ENCODE results near the gene KCNAB2.

The KCNAB2 gene

DNA sequence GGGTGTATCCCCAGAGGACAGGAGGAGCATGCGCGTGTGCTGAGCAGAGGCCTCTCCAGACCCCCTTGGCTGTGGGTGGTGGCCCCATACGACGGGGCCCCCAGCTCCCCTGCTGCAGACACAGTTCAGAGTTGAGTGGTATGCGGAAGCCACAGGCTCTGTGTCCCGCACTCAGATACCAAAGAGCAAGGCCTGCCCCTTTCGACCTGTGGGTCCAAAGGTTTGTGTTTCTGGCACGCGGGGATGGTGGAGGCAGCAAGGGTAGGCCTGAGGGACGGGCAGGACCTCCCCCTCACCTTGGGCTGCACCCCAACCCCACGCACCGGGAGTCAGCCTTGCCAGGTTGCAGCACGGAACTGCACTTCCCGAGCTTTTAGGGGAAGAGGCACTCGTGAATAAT lies at the start of gene KCNAB2:
Gene KCNAB2 (plus strand): TSS at position 328 of the 400 bp plus-strand sequence. CDS start 5,649 bp downstream, outside the sequence.
- no peak for DNase-seq

DNA sequence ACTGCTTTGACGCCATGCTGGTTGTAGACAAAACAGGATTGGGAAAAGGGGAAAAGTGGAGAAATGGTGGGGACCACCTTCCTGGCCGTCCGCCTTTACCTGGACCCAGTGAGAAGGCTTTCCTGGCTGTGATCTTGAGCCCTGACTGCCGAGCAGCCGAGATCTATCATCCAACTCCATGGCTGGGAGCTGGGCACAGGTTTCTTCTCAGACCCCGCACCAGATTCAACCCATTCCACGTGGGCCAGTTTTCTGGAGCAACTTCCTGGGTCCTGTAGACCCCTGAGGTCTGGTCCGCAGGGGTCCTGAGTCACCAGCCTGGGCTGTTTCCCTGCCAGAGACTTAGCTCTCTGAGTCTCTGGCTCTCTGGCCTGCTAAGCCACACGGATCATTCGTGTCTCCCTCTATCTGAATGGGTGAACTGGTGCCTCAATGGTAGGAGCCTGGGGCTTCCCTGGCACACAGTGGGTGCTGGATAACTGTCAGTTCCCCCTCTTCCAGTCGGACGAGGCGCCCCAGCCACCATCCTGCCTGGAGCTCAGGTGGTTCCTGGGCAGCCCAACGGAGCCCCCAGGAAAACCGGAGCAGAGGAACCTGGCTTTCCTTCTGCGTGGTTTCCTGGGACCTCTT lies 48.9 kb upstream of the KCNAB2 start:
- no peak for DNase-seq

DNA sequence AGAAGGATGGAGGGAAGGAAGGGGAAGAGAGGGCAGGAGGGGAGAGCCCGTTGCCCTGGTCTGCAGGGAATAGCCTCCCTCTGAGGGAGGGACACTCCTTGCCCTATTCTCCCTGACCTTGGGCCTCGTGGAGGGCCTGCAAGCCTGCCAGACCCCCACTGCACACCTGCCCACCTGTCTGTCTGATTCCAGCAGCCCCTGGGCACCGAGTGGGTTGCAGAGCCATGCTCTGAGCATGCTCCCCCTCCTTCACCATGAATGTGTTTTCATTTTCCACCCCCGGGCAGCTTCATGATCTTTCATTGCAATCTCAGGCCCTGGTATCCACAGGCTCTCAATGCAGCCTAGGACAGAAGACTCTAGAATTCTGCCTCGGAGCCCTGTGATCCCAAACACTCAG lies 48.4 kb upstream of the KCNAB2 start:
- no peak for DNase-seq

DNA sequence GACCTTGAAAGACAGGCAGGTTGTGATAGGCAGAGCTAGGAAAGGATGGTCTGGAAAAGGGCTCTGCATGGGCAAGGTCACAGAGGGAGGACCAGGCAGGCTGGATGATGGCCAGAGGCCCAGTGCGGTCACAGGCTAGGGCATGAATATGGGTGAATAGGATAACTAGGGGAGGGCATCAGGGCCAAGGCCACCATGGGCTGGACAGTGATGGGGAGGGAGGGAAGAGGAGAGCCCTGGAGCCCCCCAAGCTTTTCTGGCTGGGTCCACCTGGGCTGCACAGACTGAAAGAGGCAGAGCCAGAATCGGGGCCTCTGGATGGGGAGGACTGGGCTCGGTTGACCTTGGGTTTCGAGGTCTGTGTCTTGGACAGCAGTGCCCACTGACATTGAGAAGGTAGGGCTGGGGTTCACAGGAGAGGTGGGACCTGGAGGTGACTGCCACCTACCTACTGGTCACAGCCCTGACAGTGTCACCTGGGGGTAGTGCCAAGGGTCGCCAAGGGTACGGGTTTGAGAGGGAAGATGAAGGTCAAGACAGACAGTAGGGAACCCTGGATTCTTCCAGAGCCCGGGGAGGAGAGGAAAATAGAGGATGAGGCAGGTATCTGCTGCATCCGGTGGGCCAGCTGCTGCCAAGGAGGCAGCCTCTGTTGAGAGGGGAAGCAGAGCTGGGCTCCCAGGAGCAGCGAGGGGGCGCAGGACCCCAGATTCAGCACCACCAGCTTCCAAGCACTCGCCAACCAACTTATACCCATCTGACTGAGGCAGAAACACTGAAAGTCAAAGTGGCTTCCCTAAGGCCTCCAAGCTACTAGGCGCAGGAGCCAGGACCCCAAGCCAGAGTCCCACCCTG lies 47.4 kb upstream of the KCNAB2 start:
- no peak for DNase-seq

DNA sequence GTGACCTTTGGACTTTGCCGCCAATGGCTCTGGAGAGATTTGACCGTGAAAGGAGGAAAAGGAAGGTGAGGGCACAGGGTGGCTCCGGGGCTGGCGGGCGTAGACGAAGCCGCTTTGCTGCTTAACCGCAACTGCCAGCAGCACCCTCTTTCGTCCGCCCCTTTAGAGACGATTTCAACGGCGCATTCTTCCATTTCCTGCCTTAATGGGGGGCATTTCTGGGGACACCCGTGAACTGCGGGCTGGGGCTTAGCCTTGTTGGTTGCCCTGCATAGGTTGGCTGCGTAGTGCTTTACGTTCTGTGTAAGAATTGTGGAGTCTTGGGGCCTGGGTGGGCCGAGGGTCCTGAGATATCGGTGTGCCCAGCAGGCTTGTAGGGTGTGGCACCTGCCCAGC lies 46.8 kb upstream of the KCNAB2 start:
- no peak for DNase-seq

DNA sequence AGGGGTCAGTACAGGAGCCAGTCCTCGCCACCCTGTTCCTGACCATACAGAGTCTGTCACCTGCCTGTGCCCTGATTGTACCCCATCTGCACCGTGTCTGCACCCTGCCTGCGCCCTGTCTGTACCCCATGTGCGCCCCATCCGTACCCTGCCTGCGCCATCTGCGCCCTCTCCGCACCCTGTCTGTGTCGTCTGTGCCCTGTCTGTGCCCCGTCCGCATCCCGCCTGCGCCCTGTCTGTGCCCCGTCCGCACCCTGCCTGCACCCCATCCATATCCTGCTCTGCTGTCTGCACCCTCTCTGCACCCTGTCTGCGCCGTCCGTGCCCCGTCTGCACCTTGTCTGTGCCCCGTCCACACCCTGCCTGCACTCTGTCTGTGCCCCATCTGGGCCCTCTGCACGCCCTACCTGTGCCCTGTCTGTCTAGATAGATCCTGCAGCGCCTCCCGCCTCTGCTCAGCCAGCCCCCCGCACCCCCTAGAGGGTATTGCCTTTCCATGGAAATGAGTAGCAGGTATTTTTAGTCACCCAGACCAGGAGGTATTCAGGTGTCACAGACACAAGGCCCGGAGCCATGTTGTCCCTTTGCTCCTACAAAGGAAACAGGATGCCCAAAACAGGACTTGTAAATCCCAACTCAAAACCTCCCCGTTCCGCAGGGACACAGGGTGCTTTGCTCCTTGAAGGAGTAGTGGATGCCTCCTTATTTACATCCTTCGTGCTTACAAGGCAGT lies 45.8 kb upstream of the KCNAB2 start:
- no peak for DNase-seq

DNA sequence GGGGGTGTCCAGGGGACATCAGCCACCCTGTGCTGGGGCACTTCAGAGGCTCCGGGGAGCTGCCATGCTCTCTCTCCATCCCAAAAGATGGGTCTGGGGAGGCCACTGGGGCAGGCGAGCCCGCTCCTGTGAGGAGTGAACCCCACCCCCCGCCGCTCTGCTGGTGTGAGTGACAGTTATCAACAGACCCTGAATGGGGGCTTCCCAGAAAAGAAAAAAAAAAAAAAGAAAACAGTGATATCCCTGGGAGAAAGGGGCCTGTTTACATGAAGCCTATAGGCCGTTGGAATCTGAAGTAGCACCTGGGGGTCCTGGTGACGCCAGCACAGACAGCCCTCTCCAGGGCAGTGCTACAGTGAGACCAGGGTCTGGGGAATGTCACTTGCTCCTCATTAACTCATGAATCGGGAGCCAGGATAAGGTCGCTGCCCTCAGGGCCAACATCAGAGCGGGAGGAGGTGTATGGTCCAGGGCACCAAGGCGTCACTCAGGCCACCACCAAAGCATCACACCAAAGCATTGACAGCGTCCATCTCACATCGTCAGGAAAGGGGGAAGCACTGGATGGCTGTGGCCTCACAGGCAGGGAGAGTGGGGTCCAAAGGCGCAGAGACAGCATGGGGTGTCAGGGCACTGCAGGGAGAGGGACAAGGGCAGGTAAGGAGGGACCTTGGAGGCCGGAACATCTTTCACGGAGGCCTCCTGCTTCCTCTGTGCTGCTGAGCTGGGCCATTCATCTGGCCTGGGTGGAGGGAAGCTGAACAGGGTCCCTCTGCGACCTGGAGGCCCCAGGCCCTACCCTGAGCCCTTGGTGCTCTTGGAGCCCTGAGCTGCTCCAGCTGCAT lies 45.0 kb upstream of the KCNAB2 start:
- no peak for DNase-seq

DNA sequence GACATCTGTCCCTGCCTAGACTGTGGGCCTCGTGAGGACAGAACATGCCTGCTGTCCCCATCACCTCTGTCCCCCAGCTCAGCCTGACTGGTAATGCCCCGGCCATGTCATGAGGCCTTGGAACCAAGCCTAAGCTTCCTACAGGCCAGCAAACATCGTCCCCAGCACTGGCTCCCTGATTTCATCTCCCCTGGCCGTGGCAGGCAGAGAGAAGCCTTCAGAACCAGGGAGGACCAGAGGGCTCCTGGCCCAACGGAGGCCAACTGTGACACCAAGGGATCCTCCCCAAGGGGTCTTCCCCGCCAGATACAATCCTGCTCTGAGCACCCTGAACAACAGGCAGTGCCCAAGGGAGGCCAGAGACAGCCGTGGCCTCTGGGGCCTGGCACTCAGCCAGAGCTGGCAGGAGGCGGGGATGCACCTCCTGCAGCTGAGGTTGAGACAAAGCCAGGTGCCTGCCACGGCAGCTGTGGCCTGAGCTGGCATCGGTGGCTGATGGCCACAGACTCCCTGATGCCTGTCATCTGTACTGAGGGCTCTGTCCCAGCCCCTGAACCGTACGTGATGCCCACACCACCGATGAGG lies 43.6 kb upstream of the KCNAB2 start:
- peak; percentile 91 for DNase-seq

DNA sequence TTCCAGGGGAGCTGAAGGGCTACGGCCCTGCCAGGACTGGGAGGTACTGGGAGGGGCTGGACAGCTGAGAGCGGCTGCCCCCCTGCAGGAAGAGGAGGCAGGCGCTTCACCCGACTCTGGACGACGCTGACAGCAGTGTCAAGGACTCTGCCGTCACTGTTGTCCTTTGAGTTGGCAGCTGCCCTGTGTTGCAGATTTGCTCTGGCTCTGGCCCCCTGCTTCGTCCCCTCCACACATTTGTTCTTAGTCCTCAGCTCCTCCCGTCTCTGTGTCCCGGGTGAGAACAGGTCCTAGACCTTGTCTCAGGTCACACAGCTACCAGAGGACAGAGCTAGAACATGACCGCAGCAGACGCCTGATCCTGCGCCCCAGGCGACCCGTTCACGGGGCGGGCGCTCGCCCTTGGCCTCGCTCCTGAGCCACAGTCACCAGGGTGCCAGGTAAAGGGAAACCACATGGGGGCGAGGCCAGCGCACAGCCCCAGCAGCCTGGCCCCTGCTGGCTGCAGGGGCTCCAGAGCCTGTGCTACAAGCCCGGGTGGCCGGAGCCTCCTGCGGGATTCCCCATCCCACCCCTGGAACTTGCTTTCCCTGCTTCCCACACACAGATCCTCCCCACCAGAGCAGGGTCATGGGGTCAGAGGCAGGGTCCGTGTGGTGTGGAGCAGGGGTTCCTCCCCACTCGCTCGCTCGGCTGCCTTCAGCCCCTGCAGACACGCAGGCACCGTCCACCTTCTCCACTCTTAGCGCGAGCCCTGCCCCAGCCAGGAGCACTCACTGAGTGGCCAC lies 42.8 kb upstream of the KCNAB2 start:
- peak; percentile 89 for DNase-seq

DNA sequence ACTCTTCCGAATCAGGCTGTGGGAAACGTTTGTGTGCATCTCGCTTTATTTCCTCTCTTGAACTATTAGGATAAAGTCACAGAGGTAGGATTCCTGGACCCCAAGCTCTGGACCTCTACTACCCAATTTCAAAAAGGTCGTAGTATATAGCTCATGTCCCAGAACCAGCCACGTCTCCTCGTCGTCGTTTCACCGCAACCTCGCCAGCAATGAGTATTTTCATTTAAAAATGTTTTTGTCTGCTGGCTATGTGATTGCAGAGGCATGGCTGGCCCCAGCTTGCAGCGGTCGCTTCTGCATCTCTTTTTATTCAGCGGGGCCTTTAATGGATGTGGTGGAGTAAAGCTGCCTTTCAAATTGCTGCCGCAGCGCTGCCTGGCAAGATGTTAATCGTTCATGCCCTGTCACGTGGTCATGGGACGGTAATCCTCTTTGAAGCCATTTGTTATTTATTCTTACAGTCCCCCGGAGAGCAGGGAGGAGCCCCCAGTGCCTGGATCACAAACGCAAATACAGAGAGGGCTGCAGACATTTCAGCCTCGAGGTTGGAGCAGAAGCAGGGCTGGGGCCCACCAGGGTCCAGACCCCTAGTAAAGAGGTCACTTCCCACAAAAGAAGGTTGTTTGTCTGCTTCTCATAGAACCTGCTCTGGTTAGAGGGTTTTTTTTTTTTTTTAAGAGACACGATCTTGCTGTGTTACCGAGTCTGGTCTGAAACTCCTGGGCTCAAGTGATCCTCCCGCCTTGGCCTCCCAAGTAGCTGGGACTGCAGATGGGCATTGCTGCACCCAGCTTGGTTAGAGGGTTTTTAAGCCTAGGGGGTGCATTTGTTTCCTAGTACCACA lies 41.9 kb upstream of the KCNAB2 start:
- peak; percentile 97 for DNase-seq

DNA sequence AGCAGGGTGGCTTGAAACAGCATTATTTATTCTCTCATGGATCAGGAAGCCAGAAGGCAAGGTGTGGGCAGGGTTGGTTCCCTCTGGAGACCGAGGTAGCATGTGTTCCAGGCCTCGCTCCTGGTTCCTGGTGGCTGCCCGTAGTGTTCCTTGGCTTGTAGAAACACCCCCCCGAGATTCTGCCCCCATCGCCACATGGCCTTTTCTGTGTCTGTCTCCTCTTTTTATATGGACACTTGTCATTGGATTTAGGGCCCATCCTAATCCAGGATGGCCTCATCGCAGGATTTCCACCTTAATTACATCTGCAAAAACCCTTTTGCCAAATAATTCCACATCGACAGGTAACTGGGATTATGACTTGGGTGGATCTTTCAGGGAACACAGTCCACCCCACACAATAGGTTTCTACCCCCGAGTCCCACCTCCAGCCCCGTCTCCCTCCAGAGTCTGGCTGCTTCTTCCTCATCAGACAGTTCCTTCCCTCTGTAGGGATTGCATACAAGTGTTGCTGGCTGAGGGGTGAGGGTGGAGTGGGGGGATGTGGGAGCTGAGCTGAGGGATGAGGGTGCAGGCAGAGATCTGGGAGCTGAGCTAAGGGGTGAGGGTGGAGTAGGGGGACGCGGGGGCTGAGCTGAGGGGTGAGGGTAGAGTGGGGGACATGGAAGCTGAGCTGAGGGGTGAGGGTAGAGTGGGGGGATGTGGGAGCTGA lies 41.1 kb upstream of the KCNAB2 start:
- DNase-seq = no peak

DNA sequence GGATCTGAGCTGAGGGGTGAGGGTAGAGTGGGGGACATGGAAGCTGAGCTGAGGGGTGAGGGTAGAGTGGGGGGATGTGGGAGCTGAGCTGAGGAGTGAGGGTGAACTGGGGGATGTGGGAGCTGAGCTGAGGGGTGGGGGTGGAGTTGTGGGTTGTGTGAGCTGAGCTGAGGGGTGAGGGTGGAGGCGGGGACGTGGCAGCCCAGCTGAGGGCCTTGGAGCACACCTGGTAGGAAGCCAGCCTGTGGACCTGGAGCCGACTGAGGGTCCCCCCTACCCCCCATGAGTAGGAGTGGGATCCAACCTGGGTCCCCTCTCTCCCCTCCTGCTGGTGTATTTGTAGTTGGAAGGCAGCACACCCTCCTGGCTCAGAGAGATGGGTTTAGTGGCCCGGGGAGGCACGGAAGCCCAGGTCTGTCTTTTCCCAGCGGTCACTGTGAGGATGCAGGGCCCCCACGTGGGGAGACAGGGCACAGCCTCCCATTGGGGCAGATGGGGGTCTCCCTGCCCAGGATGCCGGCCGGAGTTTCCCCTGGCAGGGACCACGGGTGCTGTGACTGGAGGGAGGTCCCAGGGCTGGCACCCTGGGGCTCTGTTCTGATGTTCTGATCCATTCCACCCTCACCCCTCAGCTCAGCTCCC lies 40.3 kb upstream of the KCNAB2 start:
- no peak for DNase-seq

DNA sequence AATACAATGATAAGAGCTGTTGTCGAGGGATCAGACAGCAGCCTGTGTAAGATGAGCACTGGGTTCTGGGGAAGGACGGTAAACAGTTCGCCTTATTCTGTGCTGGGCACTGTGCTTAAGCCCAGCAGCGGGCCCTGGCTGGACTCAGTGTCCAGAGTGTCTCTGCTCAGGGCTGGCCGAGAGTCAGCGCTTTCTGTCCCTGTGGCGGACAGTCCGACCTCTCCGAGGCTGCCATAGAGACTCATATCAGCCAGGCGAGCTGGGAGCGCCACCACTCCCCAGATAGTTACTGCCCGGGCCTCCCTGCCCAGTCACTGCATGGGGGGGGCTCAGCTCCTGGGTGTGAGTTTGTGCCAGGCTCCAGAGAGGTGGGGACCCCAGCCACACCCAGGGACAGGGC lies 38.8 kb upstream of the KCNAB2 start:
- no peak for DNase-seq

DNA sequence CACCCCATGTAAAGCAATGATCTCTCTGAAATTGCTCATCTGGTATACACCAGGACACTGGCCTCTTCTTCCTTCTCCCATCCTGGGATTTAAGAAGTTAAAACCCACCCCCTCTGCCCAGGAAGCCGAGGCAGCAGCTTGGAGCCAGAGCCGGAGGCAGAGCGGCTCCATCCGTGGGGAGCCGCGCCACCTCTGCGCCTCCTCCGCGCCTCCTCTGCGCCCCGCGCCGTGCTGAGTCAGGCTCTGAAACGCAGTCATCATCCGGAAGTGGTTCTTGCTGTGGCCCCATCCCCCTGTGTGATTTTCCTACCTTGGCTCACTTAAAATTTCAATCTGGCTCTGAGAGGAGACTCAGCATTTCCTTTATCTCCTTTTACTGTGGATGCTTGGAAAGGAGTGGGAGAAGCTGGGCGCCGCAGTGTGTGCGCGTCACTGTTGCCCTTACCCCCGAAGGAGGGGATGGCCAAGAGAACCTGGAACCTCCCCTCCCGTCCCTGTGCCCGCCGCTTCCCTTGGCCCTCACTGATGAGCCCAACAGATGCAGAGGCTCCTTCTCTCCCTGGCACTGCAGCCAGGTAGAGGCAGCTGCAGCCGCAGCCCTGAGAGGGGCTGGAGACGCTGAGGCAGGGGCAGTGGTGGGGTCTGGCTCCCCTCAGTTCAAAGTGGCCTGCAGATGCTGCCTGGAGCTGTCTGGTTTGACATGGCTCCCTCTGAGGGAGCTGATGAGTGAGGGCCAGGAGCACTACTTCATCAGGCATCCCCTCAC lies 38.2 kb upstream of the KCNAB2 start:
- DNase-seq = peak; percentile 52

DNA sequence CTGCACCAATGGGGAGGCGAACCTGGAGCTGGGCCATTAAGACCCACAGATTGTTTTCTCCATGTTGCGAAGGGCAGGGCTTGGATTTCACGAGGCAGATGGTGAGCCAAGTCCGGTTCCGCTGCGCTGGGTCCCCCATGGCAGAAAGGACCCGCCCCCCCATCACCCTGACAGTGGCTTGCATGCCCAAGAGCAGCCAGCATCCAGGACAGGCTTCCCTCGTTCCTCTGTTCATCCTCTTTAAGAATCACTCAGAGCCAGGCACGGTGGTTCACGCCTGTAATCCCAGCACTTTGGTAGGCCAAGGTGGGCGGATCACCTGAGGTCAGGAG lies 37.6 kb upstream of the KCNAB2 start:
- peak; percentile 89 for DNase-seq

DNA sequence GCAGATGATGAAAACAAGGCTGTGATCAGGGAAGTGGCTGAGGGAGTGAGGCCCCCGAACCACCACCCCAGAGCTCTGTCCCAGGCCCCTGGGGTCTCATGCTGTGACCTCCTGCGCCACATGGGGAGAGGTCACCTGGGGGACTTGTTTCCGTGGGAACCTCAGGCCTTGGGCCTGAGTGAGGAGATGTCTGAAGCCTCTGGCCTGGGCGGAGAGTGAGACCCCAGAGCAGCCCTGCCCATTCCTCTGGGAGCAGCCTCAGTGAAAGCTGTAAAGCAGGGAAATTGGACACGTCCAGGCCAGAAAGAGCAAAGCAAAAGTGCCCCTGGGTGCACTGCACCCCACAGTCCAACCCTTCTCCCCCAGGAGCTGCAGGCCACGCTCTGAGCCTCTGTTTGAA lies 37.0 kb upstream of the KCNAB2 start:
- no peak for DNase-seq

DNA sequence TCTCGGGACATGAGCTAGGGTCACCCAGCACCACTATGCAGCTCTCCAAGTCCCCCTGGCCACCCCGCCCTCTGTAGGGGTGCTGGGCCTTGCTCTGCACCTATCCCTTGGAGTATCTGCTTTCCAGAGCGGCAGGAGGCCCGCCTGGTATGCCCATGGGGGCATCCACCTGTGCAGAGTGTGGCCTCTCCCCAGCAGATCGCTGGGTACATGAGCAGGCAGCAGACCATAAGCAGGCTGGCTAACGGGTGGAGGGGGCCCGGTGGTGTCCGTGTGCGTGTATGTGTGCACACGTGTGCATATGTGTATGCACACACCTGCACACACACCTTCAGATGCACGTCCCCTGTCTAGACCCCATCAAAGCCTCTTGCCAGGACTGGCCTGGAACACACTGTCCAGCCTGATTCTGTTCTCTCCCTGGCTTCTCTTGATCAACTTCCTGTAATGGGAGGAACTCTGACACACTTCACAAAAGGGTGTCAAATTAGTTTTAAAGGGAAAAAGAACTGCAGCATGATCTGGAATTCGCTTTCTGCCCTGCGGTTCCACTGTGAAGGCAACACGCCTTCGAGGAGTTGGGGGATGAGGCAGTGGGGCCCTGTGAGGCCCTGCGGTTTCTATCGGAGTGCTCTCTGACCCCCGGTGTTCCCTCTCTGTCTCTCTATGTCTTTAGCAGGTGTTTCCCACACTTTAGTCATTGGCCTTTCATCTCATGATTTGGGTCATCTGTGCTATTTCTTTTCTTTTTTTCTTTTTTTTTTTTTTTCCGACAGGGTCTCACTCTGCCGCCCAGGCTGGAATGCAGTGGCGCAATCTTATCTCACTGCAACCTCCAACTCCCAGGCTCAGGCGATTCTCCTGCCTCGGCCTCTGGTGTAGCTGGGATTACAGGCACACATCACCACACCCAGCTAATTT lies 36.3 kb upstream of the KCNAB2 start:
- DNase-seq = no peak

DNA sequence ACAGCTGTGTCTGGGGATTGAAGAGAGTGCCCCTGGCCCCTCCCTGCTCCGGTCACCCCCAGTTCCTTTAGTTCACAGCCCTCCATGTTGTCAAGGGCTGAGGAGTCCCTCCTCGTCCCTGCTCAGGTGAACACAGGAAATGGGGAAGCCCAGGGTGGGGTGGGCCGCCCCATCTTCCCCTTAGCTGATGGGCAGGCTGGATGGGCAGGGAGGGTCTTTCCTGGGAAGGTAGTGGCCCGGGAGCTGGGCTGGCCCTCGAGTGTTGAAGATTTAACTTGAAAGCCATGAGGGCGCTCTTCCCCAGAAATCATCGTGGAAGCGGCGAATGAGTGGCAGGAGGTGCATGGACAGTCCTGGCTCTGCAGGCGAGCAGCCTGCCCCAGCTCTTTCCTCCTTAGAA lies 35.1 kb upstream of the KCNAB2 start:
- DNase-seq = no peak

Measured in DMS79 treated with DMSO at 0.1 percent for 48 hours (cell line).